Ovary (tissue), 9 donors: Measurements from ENCODE around the gene CST9L. TPM values are rescaled to one million over a fixed set of nuclear protein-coding genes. Genes with fewer than 3 reads are reported as not detected.

Experiments used
- DNase-seq, 5 donors: peaks; one replicate each; pipeline ENCODE4 v3.0.0-alpha.2; 2019 to 2020
- H3K27ac ChIP-seq, 2 donors: fragments of 200-600 bp; one replicate each; pipeline versions ENCODE4 v1.5.1 to v1.8.0; 2019 to 2022
- H3K27me3 ChIP-seq: fragments of 200-600 bp; one replicate; pipeline ENCODE4 v1.8.0; 2022
- H3K36me3 ChIP-seq: fragments of 200-600 bp; sonication (generic); one replicate; pipeline ENCODE4 v1.5.1; 2019
- H3K4me1 ChIP-seq: one replicate; pipeline ENCODE4 v1.8.1; 2013; ENCODE audit warnings: mild to moderate bottlenecking, moderate library complexity; ENCODE audit not compliant: insufficient read depth
- H3K4me3 ChIP-seq: fragments of 200-600 bp; sonication (generic); one replicate; pipeline ENCODE4 v1.5.1; 2017
- H3K9me3 ChIP-seq, 2 donors: fragments of 200-600 bp in 1 of 2; sonication (generic) in 1 of 2; one replicate each; pipeline versions ENCODE4 v1.5.1 to v1.8.1; 2013 to 2019; ENCODE audit warnings: mild to moderate bottlenecking in 1 of 2, moderate library complexity in 1 of 2
- EP300 ChIP-seq: sonication (generic); formaldehyde crosslinking; IDR thresholded peaks from one replicate; pipeline ENCODE4 v1.6.1; 2017; ENCODE audit warnings: antibody characterized with exemption
- POLR2A ChIP-seq: fragments of 450-650 bp; IDR thresholded peaks from one replicate; pipeline ENCODE4 v1.6.1; 2017; ENCODE audit warnings: antibody characterized with exemption, mild to moderate bottlenecking, moderate library complexity
- WGBS, 3 donors: extraction: QIAGEN DNeasy Blood & Tissue Kit in 1 of 3; methylation state at CpG; one replicate each; pipeline versions ENCODE4 v1.1.5 to v1.1.7; 2013 to 2017; 5-methylcytosine and 5-hydroxymethylcytosine counted together
- intact Hi-C, 4 donors: fragments of 100-400 bp; cut with DNase I; formaldehyde crosslinking; loops; one replicate each; pipeline versions ENCODE4 v1.11.0 to v1.15.1; 2022 to 2023
- polyA plus RNA-seq, 2 donors: library from polyadenylated mRNA; stranded (reverse); fragments of 200-250 nt in 1 of 2; fragments of 350-450 nt in 1 of 2; fragmentation: Illumina TruSeq in 1 of 2; extraction: RNeasy Lipid Tissue Mini Kit (QIAGEN cat#74804) in 1 of 2; gene quantifications; one replicate each; pipeline ENCODE4 v1.2.3, GENCODE V29; 2013 to 2014
- total RNA-seq, 7 donors: library from RNA; depleted of rRNA in 2 of 7; stranded (reverse); fragments of >200 nt in 2 of 7; fragmentation: NEBNext Ultra II Directional in 3 of 7; extraction: Animal tissue kit (Norgen Biotek cat#: 25700) in 3 of 7; gene quantifications; one replicate each; pipeline versions ENCODE4 v1.1.0 to v1.2.4, GENCODE V29; 2016 to 2023
- TF ChIP-seq, protein P1 (sequence below), 3 donors: fragments of 450-650 bp in 2 of 3; fragments of 200-600 bp in 1 of 3; IDR thresholded peaks; one replicate each; pipeline versions ENCODE4 v1.5.1 to v1.8.0; 2016 to 2022; ENCODE audit warnings: antibody characterized with exemption in 3 of 3, mild to moderate bottlenecking in 1 of 3
- donor health status: DM: no; HTN: no; CAD: no; lungs with moderate emphysema.
- donor health status: DM: no; HTN: no; CAD: no.
- donor health status: Bipolar disorder and iron deficiency.
- donor health status: DM: yes; HTN: yes; CAD: no.
- donor health status: DM: no; HTN: no; CAD: no.
- donor health status: DM: yes; HTN: yes; CAD: no.

The CST9L gene
- total and polyA plus RNA-seq, 9 donors, result not detected

DNA sequence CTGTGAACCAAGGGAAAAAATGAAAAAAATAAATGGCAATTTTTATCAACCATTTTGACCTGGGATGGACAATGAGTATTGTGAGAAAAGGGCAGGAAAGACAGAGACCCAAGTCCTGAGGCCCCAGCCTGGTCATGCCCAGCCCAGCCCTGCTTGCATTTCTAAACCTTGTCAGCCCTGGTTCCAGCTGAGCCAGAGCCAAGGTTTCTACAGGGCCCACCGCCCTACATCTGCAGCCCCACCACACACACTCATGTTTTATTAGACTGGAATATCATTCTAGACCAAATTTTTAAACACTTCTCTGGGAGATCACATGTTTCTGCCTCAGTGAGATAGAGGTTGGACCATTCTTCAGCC is 667 bp upstream of the CST9L start:
- intact Hi-C loops, result no loop called here
- no peak overlapping the region for H3K4me3 ChIP-seq
- WGBS, 3 donors, result 68 to 78% (median 77%) methylated on average over 1 of the region's 1 CpG
- TF ChIP-seq, protein P1, sequence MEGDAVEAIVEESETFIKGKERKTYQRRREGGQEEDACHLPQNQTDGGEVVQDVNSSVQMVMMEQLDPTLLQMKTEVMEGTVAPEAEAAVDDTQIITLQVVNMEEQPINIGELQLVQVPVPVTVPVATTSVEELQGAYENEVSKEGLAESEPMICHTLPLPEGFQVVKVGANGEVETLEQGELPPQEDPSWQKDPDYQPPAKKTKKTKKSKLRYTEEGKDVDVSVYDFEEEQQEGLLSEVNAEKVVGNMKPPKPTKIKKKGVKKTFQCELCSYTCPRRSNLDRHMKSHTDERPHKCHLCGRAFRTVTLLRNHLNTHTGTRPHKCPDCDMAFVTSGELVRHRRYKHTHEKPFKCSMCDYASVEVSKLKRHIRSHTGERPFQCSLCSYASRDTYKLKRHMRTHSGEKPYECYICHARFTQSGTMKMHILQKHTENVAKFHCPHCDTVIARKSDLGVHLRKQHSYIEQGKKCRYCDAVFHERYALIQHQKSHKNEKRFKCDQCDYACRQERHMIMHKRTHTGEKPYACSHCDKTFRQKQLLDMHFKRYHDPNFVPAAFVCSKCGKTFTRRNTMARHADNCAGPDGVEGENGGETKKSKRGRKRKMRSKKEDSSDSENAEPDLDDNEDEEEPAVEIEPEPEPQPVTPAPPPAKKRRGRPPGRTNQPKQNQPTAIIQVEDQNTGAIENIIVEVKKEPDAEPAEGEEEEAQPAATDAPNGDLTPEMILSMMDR (IDR thresholded peaks at IDR 0.05), result no peak
- TF ChIP-seq POLR2A, result no peak
- TF ChIP-seq EP300, result no peak
- DNase-seq, result no peak
- H3K36me3 ChIP-seq, result no peaks in the 10 kb centered on the region
- H3K9me3 ChIP-seq, result no peaks in the 10 kb centered on the region
- H3K27me3 ChIP-seq, result no peaks in the 10 kb centered on the region
- no peak overlapping the region for H3K27ac ChIP-seq
- H3K4me1 ChIP-seq, result no peaks in the 10 kb centered on the region

DNA sequence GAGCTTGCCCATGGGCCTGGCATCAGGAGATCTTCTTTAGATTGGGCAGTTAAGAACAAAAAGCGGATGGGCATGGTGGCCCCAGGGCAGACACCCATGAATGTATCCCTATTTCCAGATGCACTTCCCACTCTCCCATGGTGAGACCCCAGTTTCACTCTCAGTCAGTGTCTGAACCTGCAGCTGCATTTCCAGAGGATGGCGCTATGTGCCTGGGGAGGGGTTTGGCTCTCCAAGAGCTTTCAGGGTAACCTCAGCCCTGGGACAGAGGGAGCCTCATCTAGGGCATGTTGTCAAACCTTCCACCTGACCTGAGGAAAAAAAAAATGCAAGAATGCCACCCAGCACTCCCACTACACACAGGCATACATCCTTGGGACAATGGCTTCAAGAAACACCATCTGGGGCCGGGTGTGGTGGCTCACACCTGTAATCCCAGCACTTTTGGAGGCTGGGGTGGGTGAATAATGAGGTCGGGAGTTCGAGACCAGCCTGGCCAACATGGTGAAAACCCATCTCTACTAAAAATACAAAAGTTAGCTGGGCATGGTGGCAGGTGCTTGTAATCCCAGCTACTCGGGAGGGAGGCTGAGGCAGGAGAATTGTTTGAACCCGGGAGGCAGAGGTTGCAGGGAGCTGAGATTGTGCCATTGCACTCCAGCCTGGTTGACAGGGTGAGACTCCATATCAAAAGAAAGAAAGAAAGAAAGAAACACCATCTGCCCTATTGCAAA is 1.9 kb downstream of the CST9L start:
- Histone ChIP-seq H3K4me1 (no peaks in the 10 kb centered on the region), H3K4me3 (no peak overlapping the region), H3K27me3 (no peaks in the 10 kb centered on the region), H3K9me3 (peaks cover 0 to 4% of the 10 kb centered on the region in 2 donors), H3K27ac (no peak overlapping the region), H3K36me3 (no peaks in the 10 kb centered on the region)
- no peak for DNase-seq
- intact Hi-C loops, result no loop called here
- WGBS, 3 donors, result 61 to 72% (median 63%) methylated on average over 7 of the region's 7 CpGs
- TF ChIP-seq POLR2A (no peak), EP300 (no peak)
- TF ChIP-seq, protein P1 (IDR thresholded peaks at IDR 0.05), result no peak

DNA sequence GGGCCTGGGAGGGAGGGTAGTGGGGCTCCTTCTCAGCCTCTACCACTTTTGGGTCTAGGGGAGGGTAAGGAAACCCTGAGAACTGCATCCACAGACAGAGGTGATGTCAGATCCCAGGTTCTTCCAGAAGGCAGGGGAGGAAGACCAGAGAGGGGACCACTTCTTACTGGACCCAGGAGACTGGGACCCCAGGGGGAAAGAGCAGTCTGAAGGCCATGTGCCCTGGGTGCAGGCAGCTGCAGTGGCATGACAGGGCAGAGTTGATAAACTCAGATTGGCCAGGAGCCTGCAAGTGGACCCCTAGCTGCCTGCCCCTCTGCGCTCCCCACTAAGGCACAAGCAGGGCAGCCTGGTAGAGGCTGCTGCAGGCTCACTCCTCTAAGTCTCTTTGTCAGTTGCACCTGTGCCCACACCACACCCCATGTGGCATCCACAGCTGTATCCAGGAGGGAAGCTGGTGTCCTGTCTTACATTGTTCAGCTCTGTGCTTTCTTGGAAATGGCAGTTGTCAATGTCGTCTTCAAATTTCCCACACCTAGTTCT is 2.7 kb downstream of the CST9L start:
- Histone ChIP-seq H3K27ac (no peak overlapping the region), H3K9me3 (peaks cover 0 to 7% of the 10 kb centered on the region in 2 donors), H3K27me3 (no peaks in the 10 kb centered on the region), H3K4me3 (no peak overlapping the region), H3K4me1 (no peaks in the 10 kb centered on the region), H3K36me3 (no peaks in the 10 kb centered on the region)
- no peak for DNase-seq
- 91 to 100% (median 93%) methylated on average over 2 of the region's 2 CpGs for WGBS, 3 donors
- no peak for TF ChIP-seq POLR2A
- no peak for TF ChIP-seq EP300
- intact Hi-C loops, result no loop called here

DNA sequence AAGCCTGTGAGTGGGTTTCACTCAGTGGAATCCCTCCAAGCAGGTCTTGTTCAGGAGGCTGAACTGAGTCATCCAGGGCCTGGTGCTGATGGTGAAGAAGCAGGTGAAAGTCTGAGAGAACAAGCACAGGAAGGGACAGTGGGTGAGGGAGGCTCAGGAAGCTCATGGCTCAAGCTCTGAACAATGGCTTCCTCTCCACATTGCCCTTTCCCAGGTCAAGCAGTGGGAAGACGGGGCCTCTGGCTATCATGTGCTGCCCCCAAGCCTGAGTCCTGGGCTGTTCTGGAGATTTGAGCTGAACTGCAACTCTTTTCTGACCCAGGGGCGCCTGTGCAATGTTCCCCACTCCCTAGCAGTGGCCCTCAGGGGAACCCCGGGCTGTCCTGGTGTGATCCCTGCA is 3.4 kb downstream of the CST9L start:
- 50 to 54% (median 54%) methylated on average over 3 of the region's 3 CpGs for WGBS, 3 donors
- Histone ChIP-seq H3K4me3 (no peak overlapping the region), H3K27ac (no peak overlapping the region), H3K9me3 (peaks cover 0 to 10% of the 10 kb centered on the region in 2 donors), H3K36me3 (no peaks in the 10 kb centered on the region), H3K27me3 (no peaks in the 10 kb centered on the region), H3K4me1 (no peaks in the 10 kb centered on the region)
- TF ChIP-seq, protein P1 (IDR thresholded peaks at IDR 0.05), result no peak
- no peak for TF ChIP-seq POLR2A
- no peak for TF ChIP-seq EP300
- intact Hi-C loops, result no loop called here
- no peak for DNase-seq

DNA sequence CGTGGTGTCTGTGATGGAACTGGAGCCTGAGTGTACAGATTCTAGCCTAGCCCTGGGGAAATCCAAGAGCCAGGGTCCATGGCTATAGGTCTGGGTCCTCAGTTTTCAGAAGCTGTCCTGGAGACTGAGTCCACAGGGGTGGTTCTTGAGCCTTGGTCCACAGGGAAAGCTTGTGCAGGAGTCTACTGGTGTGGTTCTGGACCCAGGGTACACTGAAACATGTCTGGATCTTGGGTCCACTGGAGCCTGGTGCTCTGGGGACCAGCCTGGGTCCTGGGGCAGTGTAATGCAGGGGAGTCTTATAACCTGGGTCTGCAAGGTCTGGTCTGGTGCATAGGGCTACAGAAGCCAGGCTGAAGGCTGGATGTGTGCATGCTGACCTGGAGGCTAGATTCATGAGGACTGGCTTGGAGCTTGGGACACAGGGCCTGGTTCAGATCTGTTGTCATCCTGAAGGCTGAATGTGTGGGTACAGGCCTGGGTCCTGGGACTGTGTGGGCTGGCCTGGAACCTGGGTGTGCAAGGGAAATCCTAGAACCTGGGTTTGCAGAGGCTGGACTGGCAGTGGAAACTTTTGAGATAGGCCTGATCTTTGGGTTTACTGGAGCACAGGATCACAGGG is 5.5 kb downstream of the CST9L start:
- no peak for DNase-seq
- Histone ChIP-seq H3K27me3 (no peaks in the 10 kb centered on the region), H3K4me3 (no peak overlapping the region), H3K9me3 (peaks cover 0 to 10% of the 10 kb centered on the region in 2 donors), H3K27ac (no peak overlapping the region), H3K36me3 (no peaks in the 10 kb centered on the region), H3K4me1 (no peaks in the 10 kb centered on the region)
- intact Hi-C loops, result no loop called here
- TF ChIP-seq, protein P1 (IDR thresholded peaks at IDR 0.05), result no peak
- TF ChIP-seq POLR2A (no peak), EP300 (no peak)
- WGBS, 3 donors, result 58 to 73% (median 67%) methylated on average over 1 of the region's 1 CpG
